Measurements from ENCODE around the gene PYGM. TPM values are rescaled to one million over a fixed set of nuclear protein-coding genes. Genes with fewer than 3 reads are reported as not detected.
A peak's percentile ranks its signal among the peaks of the same experiment; 100 is the strongest.

The PYGM gene
- total RNA-seq, 1 experiment from 2014 or later: 3.6 TPM

- Histone ChIP-seq H2BK12ac (ENCODE audit: insufficient read length, low read depth, low read length) (no peak overlapping the region), H3K56ac (ENCODE audit: insufficient read length, low read depth, low read length) (no peak overlapping the region), H3K23me2 (ENCODE audit: insufficient read length, low read depth, low read length, poor library complexity, severe bottlenecking) (no peaks in the 10 kb centered on the region), H3K9ac (ENCODE audit: extremely low read depth, insufficient read length, low read length) (no peak overlapping the region), H3K23ac (ENCODE audit: insufficient read length, low read depth, low read length) (no peak overlapping the region), H4K20me1 (ENCODE audit: control insufficient read depth, insufficient read depth, insufficient read length) (no peaks in the 10 kb centered on the region), H3T11ph (ENCODE audit: low read length) (no peak overlapping the region), H3K27ac (ENCODE audit: insufficient read length, low read depth, low read length) (peak overlapping the region; percentile 64), H3K79me1 (ENCODE audit: insufficient read depth, low read depth, low read length, poor library complexity, severe bottlenecking) (peaks cover 3% of the 10 kb centered on the region), H2BK5ac (ENCODE audit: insufficient read length, low read length) (no peak overlapping the region), H3K79me2 (ENCODE audit: insufficient read depth, low read length) (no peaks in the 10 kb centered on the region), H2AFZ (ENCODE audit: low read length) (no peak overlapping the region), H3K4me2 (ENCODE audit: insufficient read depth, insufficient read length, low read length) (peak overlapping the region; percentile 13), H2BK15ac (ENCODE audit: low read depth, low read length) (no peak overlapping the region), H4K8ac (replicated peaks; ENCODE audit: insufficient read length, low read depth, low read length) (no peak overlapping the region), H2BK20ac (ENCODE audit: low read depth, low read length, poor library complexity, severe bottlenecking) (no peak overlapping the region), H3K9me3 (ENCODE audit: control insufficient read depth, low read depth, low read length) (no peaks in the 10 kb centered on the region), H3K27me3 (ENCODE audit: insufficient read depth, low read length) (no peaks in the 10 kb centered on the region), H2BK120ac (ENCODE audit: low read depth, low read length, poor library complexity, severe bottlenecking) (no peak overlapping the region), H2AK5ac (ENCODE audit: insufficient read length, low read length) (no peak overlapping the region), H3K18ac (ENCODE audit: insufficient read length, low read depth, low read length) (no peak overlapping the region), H3K4ac (ENCODE audit: low read depth, low read length) (no peak overlapping the region), H4K5ac (ENCODE audit: insufficient read length, low read depth, low read length) (no peak overlapping the region), H4K91ac (ENCODE audit: insufficient read length, low read depth, low read length) (no peak overlapping the region), H3K4me1 (ENCODE audit: insufficient read depth, low read length) (peaks cover 4% of the 10 kb centered on the region; the same call in 1 of the 2 replicates), H3K14ac (ENCODE audit: insufficient read depth, low read length) (no peak overlapping the region)
- Mint-ChIP-seq H3K4me1 (peaks cover 73 to 94% of the 10 kb centered on the region in 2 experiments), H3K4me3 (peak overlapping the region; percentile 34 to 67), H3K27me3 (ENCODE audit: low read depth) (no peaks in the 10 kb centered on the region; the same call in 1 of the 2 replicates), H3K36me3 (ENCODE audit: insufficient read depth in 1 of 3, low read depth in 3 of 3) (peaks cover 29 to 57% (median 44%) of the 10 kb centered on the region in 3 experiments; a peak in 6 of 7 replicates), H3K27ac (peak overlapping the region; percentile 97 to 99 (median 98)), H3K9me3 (no peaks in the 10 kb centered on the region; a peak in 1 of 5 replicates)
- peak; percentile 77 for DNase-seq
- WGBS (ENCODE audit: extremely low coverage, insufficient read length, low lambda C conversion rate): no CpG with 5 or more reads among the region's 13 CpGs
- no peak for TF ChIP-seq CTCF (conservative IDR thresholded peaks at IDR 0.05)
These were observed 3.1 kb upstream of the PYGM start for GRCh38 chr11:64762674-64763525.

All from H9 (cell line).